Measurements from ENCODE around the gene EPHA7.

GRCh38 chr6:93219447-93219846, 199.9 kb downstream of the EPHA7 start:
- no peak for TF ChIP-seq CTCF (conservative IDR thresholded peaks at IDR 0.05; ENCODE audit: low read depth, low read length)
- no peak for TF ChIP-seq EZH2 (IDR thresholded peaks at IDR 0.05; ENCODE audit: borderline replicate concordance, low read depth, low read length, poor library complexity, severe bottlenecking)

Measured in A673 (cell line).